Parathyroid adenoma (tissue), 2 donors: Measurements from ENCODE around the gene DCDC1.
A peak's percentile ranks its signal among the peaks of the same experiment; 100 is the strongest.

Experiments
- H2AFZ ChIP-seq: fragments of 300-600 bp; sonication (generic); one replicate; pipeline ENCODE4 v1.7.0; 2017; ENCODE audit warnings: antibody characterized with exemption, mild to moderate bottlenecking
- H3K27ac ChIP-seq: fragments of 300-600 bp; sonication (generic); one replicate; pipeline ENCODE4 v1.7.0; 2017
- H3K27me3 ChIP-seq: fragments of 300-600 bp; sonication (generic); one replicate; pipeline ENCODE4 v1.7.0; 2017; ENCODE audit warnings: low read length; ENCODE audit not compliant: control insufficient read depth, insufficient read depth
- H3K36me3 ChIP-seq: fragments of 300-600 bp; sonication (generic); one replicate; pipeline ENCODE4 v1.7.0; 2017; ENCODE audit warnings: low read length; ENCODE audit not compliant: control insufficient read depth, insufficient read depth
- H3K4me1 ChIP-seq: fragments of 300-600 bp; sonication (generic); one replicate; pipeline ENCODE4 v1.7.0; 2017; ENCODE audit warnings: control low read depth
- H3K4me2 ChIP-seq: fragments of 300-600 bp; sonication (generic); one replicate; pipeline ENCODE4 v1.7.0; 2017; ENCODE audit warnings: low read length
- H3K4me3 ChIP-seq: fragments of 300-600 bp; sonication (generic); one replicate; pipeline ENCODE4 v1.7.0; 2017; ENCODE audit warnings: low read depth, low read length
- H3K79me2 ChIP-seq: fragments of 300-600 bp; sonication (generic); one replicate; pipeline ENCODE4 v1.7.0; 2017; ENCODE audit warnings: control low read depth
- H3K9ac ChIP-seq: fragments of 300-600 bp; sonication (generic); one replicate; pipeline ENCODE4 v1.7.0; 2017; ENCODE audit warnings: mild to moderate bottlenecking
- H3K9me3 ChIP-seq: fragments of 300-600 bp; sonication (generic); one replicate; pipeline ENCODE4 v1.7.0; 2017; ENCODE audit warnings: low read length; ENCODE audit not compliant: control insufficient read depth
- CTCF ChIP-seq: fragments of 300-600 bp; sonication (generic); IDR thresholded peaks from one replicate; pipeline ENCODE4 v1.7.0; 2017; ENCODE audit warnings: antibody characterized with exemption, mild to moderate bottlenecking
- donor health status: primary hyperparathyroidism.

Gene DCDC1

GRCh38 chr11:30916764-30917163 is 452.8 kb downstream of the DCDC1 start:
- no peak overlapping the region for H3K4me2 ChIP-seq
- no peak overlapping the region for H2AFZ ChIP-seq
- no peaks in the 10 kb centered on the region for H3K27me3 ChIP-seq
- no peaks in the 10 kb centered on the region for H3K36me3 ChIP-seq
- H3K27ac ChIP-seq = no peak overlapping the region
- no peak overlapping the region for H3K4me3 ChIP-seq
- H3K79me2 ChIP-seq = no peaks in the 10 kb centered on the region
- TF ChIP-seq CTCF = no peak
- H3K9ac ChIP-seq = no peak overlapping the region
- H3K4me1 ChIP-seq = no peaks in the 10 kb centered on the region
- no peaks in the 10 kb centered on the region for H3K9me3 ChIP-seq

GRCh38 chr11:30914143-30914762 is 455.3 kb downstream of the DCDC1 start:
- TF ChIP-seq CTCF = peak; percentile 42
- Histone ChIP-seq H3K4me3 (no peak overlapping the region), H3K27ac (no peak overlapping the region), H3K79me2 (no peaks in the 10 kb centered on the region), H3K4me1 (peaks cover 4% of the 10 kb centered on the region), H3K9ac (no peak overlapping the region), H2AFZ (no peak overlapping the region), H3K4me2 (no peak overlapping the region), H3K36me3 (no peaks in the 10 kb centered on the region), H3K27me3 (no peaks in the 10 kb centered on the region), H3K9me3 (no peaks in the 10 kb centered on the region)

- H3K9me3 ChIP-seq = no peaks in the 10 kb centered on the region
- no peak overlapping the region for H3K4me3 ChIP-seq
- no peak overlapping the region for H2AFZ ChIP-seq
- no peak for TF ChIP-seq CTCF
- peaks cover 4% of the 10 kb centered on the region for H3K4me1 ChIP-seq
- no peak overlapping the region for H3K27ac ChIP-seq
- no peak overlapping the region for H3K9ac ChIP-seq
- H3K4me2 ChIP-seq = no peak overlapping the region
- no peaks in the 10 kb centered on the region for H3K27me3 ChIP-seq
- H3K79me2 ChIP-seq = no peaks in the 10 kb centered on the region
- H3K36me3 ChIP-seq = no peaks in the 10 kb centered on the region
Observed at GRCh38 chr11:30911247-30911646, 458.3 kb downstream of the DCDC1 start.

GRCh38 chr11:30908857-30909256 is 460.7 kb downstream of the DCDC1 start:
- peaks cover 4% of the 10 kb centered on the region for H3K4me1 ChIP-seq
- H3K9me3 ChIP-seq = no peaks in the 10 kb centered on the region
- no peak overlapping the region for H3K4me2 ChIP-seq
- H3K9ac ChIP-seq = no peak overlapping the region
- H3K27ac ChIP-seq = no peak overlapping the region
- no peaks in the 10 kb centered on the region for H3K36me3 ChIP-seq
- no peaks in the 10 kb centered on the region for H3K79me2 ChIP-seq
- H2AFZ ChIP-seq = no peak overlapping the region
- TF ChIP-seq CTCF = no peak
- no peaks in the 10 kb centered on the region for H3K27me3 ChIP-seq
- H3K4me3 ChIP-seq = no peak overlapping the region

GRCh38 chr11:30908272-30908671 is 461.3 kb downstream of the DCDC1 start:
- TF ChIP-seq CTCF = no peak
- no peaks in the 10 kb centered on the region for H3K79me2 ChIP-seq
- H3K4me3 ChIP-seq = no peak overlapping the region
- H3K36me3 ChIP-seq = no peaks in the 10 kb centered on the region
- H3K4me1 ChIP-seq = peaks cover 4% of the 10 kb centered on the region
- no peak overlapping the region for H3K4me2 ChIP-seq
- H3K9me3 ChIP-seq = no peaks in the 10 kb centered on the region
- no peak overlapping the region for H3K9ac ChIP-seq
- no peaks in the 10 kb centered on the region for H3K27me3 ChIP-seq
- no peak overlapping the region for H3K27ac ChIP-seq
- no peak overlapping the region for H2AFZ ChIP-seq
